GM12878 (cell line): ENCODE results near the gene LMNTD2. TPM values are rescaled to one million over a fixed set of nuclear protein-coding genes. Genes with fewer than 3 reads are reported as not detected.

ENCODE experiments used
- BCL11A ChIP-seq: IDR thresholded peaks from 2 replicates; pipeline ENCODE4 v1.6.1; 2011; ENCODE audit warnings: low read depth, low read length
- CEBPZ ChIP-seq: fragments of 150-350 bp; IDR thresholded peaks from 2 replicates; pipeline ENCODE4 v1.6.1; 2016; ENCODE audit warnings: low read depth, low read length
- EGR1 ChIP-seq, 2 experiments: IDR thresholded peaks; 1 replicate in 1 of 2; 2 replicates in 1 of 2; pipeline ENCODE4 v1.6.1; 2011 to 2012; ENCODE audit warnings: low read depth in 2 of 2, low read length in 2 of 2, borderline replicate concordance in 1 of 2, mild to moderate bottlenecking in 1 of 2, moderate library complexity in 1 of 2
- EP300 ChIP-seq, 2 experiments: fragments of 150-350 bp in 1 of 2; IDR thresholded peaks; 2 replicates each; pipeline ENCODE4 v1.6.1; 2011 to 2012; ENCODE audit warnings: low read depth in 2 of 2, low read length in 2 of 2, borderline replicate concordance in 1 of 2, improper control_type of control experiment in 1 of 2, inconsistent platforms in 1 of 2; ENCODE audit not compliant: control insufficient read depth in 1 of 2
- ETV6 ChIP-seq, 2 experiments: fragments of 450-650 bp in 1 of 2; IDR thresholded peaks in 1 of 2; conservative IDR thresholded peaks in 1 of 2; 2 replicates each; pipeline ENCODE4 v1.6.1; 2014; ENCODE audit warnings: antibody characterized with exemption in 1 of 2, borderline replicate concordance in 1 of 2, low read depth in 1 of 2, mild to moderate bottlenecking in 1 of 2, moderate library complexity in 1 of 2
- EZH2 ChIP-seq: IDR thresholded peaks from 2 replicates; pipeline ENCODE4 v1.6.1; 2012; ENCODE audit warnings: low read depth, mild to moderate bottlenecking, control low read depth, inconsistent platforms, low read length, borderline replicate concordance; ENCODE audit not compliant: control insufficient read depth
- FOXM1 ChIP-seq: IDR thresholded peaks from 2 replicates; pipeline ENCODE4 v1.6.1; 2012; ENCODE audit warnings: low read depth, mild to moderate bottlenecking, inconsistent platforms, low read length, moderate library complexity
- HCFC1 ChIP-seq: fragments of 150-350 bp; IDR thresholded peaks from 2 replicates; pipeline ENCODE4 v1.6.1; 2014; ENCODE audit warnings: low read length
- JUND ChIP-seq: IDR thresholded peaks from 2 replicates; pipeline ENCODE4 v1.6.1; 2012; ENCODE audit warnings: low read depth, mild to moderate bottlenecking, low read length, improper control_type of control experiment, moderate library complexity
- KDM1A ChIP-seq: fragments of 200-600 bp; sonication (generic); IDR thresholded peaks from 2 replicates; pipeline ENCODE4 v1.6.1; 2016; ENCODE audit warnings: borderline replicate concordance
- MTA2 ChIP-seq: fragments of 450-650 bp; IDR thresholded peaks from 2 replicates; pipeline ENCODE4 v1.6.1; 2016; ENCODE audit warnings: low read depth, mild to moderate bottlenecking, moderate library complexity
- PKNOX1 ChIP-seq: fragments of 450-650 bp; IDR thresholded peaks from 2 replicates; pipeline ENCODE4 v1.6.1; 2016; ENCODE audit warnings: mild to moderate bottlenecking
- RAD51 ChIP-seq: fragments of 450-650 bp; IDR thresholded peaks from 2 replicates; pipeline ENCODE4 v1.6.1; 2016; ENCODE audit warnings: moderate library complexity, mild to moderate bottlenecking, inconsistent platforms
- RELA ChIP-seq: fragments of 450-650 bp; IDR thresholded peaks from 2 replicates; pipeline ENCODE4 v1.8.0; 2014; ENCODE audit warnings: borderline replicate concordance; ENCODE audit not compliant: partially characterized antibody
- RUNX3 ChIP-seq: IDR thresholded peaks from 2 replicates; pipeline ENCODE4 v1.6.1; 2012; ENCODE audit warnings: low read length, inconsistent platforms
- SPI1 ChIP-seq: IDR thresholded peaks from 2 replicates; pipeline ENCODE4 v1.6.1; 2011; ENCODE audit warnings: low read depth, mild to moderate bottlenecking, low read length, moderate library complexity, borderline replicate concordance; ENCODE audit not compliant: insufficient read depth
- TARDBP ChIP-seq: IDR thresholded peaks from 2 replicates; pipeline ENCODE4 v1.6.1; 2016; ENCODE audit warnings: borderline replicate concordance
- TBL1XR1 ChIP-seq: IDR thresholded peaks from 2 replicates; pipeline ENCODE4 v1.6.1; 2012; ENCODE audit warnings: low read depth, low read length, improper control_type of control experiment
- ZBTB11 ChIP-seq: fragments of 450-650 bp; formaldehyde crosslinking; IDR thresholded peaks from 2 replicates; pipeline ENCODE4 v1.5.0; 2022; ENCODE audit warnings: mild to moderate bottlenecking, missing genetic modification characterization
- ZNF207 ChIP-seq: fragments of 450-650 bp; IDR thresholded peaks from 2 replicates; pipeline ENCODE4 v1.6.1; 2014; ENCODE audit warnings: antibody characterized with exemption, mild to moderate bottlenecking, borderline replicate concordance
- ZNF622 ChIP-seq: fragments of 450-650 bp; IDR thresholded peaks from 2 replicates; pipeline ENCODE4 v1.6.1; 2017; ENCODE audit warnings: mild to moderate bottlenecking, inconsistent platforms
- polyA plus RNA-seq, 11 experiments: library from polyadenylated mRNA; depleted of rRNA in 4 of 11; unstranded in 6 of 11; stranded (reverse) in 5 of 11; fragments of >200 nt; fragmentation: Nextera tagmentation in 4 of 11; fragmentation: Illumina TruSeq in 1 of 11; extraction: Ambion mirVana in 4 of 11; extraction: Trizol in 1 of 11; gene quantifications; 1 replicate in 1 of 11; 2 replicates in 10 of 11; pipeline versions ENCODE4 v1.2.1 to v1.2.3, GENCODE V29; 2011 to 2016; ENCODE audit warnings: inconsistent platforms in 2 of 11, missing spikeins in 2 of 11, low read depth in 1 of 11
- total RNA-seq, 4 experiments: library from RNA; depleted of rRNA in 3 of 4; stranded (reverse); fragments of >200 nt in 3 of 4; fragmentation: Illumina TruSeq in 1 of 4; extraction: Trizol in 1 of 4; gene quantifications; 2 replicates each; pipeline versions ENCODE4 v1.2.1 to v1.2.3, GENCODE V29; 2013 to 2021

Gene LMNTD2
- total and polyA plus RNA-seq, 10 of the 15 experiments (the other 5 are each of a cell fraction or from before 2014, with no cell fraction given), result 0.22 to 4.1 (median 1.3) TPM; not detected in 2

GRCh38 chr11:575996-576768, 15.6 kb upstream of the LMNTD2 start, which contains the start of gene PHRF1 (continued):
- TF ChIP-seq CEBPZ (no peak), BCL11A (no peak), RUNX3 (peak; percentile 63), SPI1 (0 out of 2 replicates have a peak, but pooled peaks have one; percentile 2), RAD51 (no peak), FOXM1 (no peak; the same call in 1 of the 2 replicates), PKNOX1 (peak; percentile 69), ZBTB11 (CRISPR knock-in tag) (peak; percentile 62), ETV6 (conservative IDR thresholded peaks at IDR 0.05 in 1 of 2, IDR thresholded peaks at IDR 0.05 in 1 of 2; ENCODE audit: borderline replicate concordance in 1 of 2, low read depth in 1 of 2) (no peak), EZH2 (no peak), KDM1A (no peak), ZNF207 (peak; percentile 99), TARDBP (no peak), JUND (peak; percentile 100), EGR1 (IDR thresholded peaks at IDR 0.05; ENCODE audit: borderline replicate concordance in 1 of 2, low read depth in 2 of 2, low read length in 2 of 2) (peak; percentile 35 to 74), HCFC1 (peak; percentile 67), ZNF622 (no peak), MTA2 (peak; percentile 86), TBL1XR1 (no peak), EP300 (IDR thresholded peaks at IDR 0.05; ENCODE audit: borderline replicate concordance in 1 of 2, control insufficient read depth in 1 of 2, low read depth in 2 of 2, low read length in 2 of 2) (no peak), RELA (peak; percentile 91)
